ENCODE results near the gene NRARP.
"Not testable (repeated sequence)": the region's sequence is repeated elsewhere in the genome, so short reads cannot be mapped to it uniquely, and the experiment has no call there.

DNA sequence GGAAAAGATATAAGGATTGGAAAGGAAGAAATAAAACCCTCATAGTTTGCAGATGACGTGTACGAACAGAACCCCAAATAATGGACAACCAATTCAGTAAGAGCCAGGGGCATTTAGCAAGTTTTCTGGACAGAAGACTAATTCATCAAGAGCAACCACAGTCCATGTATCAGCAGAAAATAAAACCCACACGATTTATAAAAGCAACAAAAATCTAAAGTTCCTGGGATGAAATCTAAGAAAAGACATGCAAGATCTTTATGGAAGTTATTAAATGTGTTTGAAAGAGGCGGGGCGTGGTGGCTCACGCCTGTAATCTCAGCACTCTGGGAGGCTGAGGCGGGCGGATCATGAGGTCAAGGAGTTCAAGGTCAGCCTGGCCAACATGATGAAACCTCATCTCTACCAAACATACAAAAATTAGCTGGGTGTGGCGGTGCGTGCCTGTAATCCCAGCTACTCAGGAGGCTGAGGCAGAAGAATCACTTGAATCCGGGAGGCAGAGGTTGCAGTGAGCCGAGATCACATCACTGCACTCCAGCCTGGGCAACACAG is 37.9 kb upstream of the NRARP start:
- not testable (repeated sequence) for TF ChIP-seq TEAD4 (IDR thresholded peaks at IDR 0.05; ENCODE audit: low read depth, low read length); CTCF (IDR thresholded peaks at IDR 0.05; ENCODE audit: control extremely low read depth in 1 of 3, insufficient read depth in 1 of 3, low read depth in 1 of 3, low read length in 3 of 3); HDAC6 (IDR thresholded peaks at IDR 0.05; ENCODE audit: low read depth, low read length); HDAC2 (IDR thresholded peaks at IDR 0.05; ENCODE audit: borderline replicate concordance in 1 of 2, low read depth in 2 of 2, low read length in 2 of 2); NANOG (IDR thresholded peaks at IDR 0.05; ENCODE audit: insufficient read depth, low read depth, low read length, poor library complexity, severe bottlenecking); POLR2AphosphoS5 (IDR thresholded peaks at IDR 0.05; ENCODE audit: low read depth, low read length); SIN3A (conservative IDR thresholded peaks at IDR 0.05 in 1 of 2, IDR thresholded peaks at IDR 0.05 in 1 of 2; ENCODE audit: low read depth in 1 of 2, low read length in 2 of 2); ASH2L (IDR thresholded peaks at IDR 0.05; ENCODE audit: low read length); JUN (IDR thresholded peaks at IDR 0.05; ENCODE audit: low read depth, low read length); KDM1A (IDR thresholded peaks at IDR 0.05; ENCODE audit: borderline replicate concordance, low read length); POLR2A (IDR thresholded peaks at IDR 0.05; ENCODE audit: control extremely low read depth in 1 of 2, low read depth in 2 of 2, low read length in 2 of 2); ZNF274 (IDR thresholded peaks at IDR 0.05; ENCODE audit: borderline replicate concordance, extremely low read depth, low read length); TAF1 (IDR thresholded peaks at IDR 0.05; ENCODE audit: low read depth, low read length)
